GM18907 (cell line): ENCODE data around the gene NEURL1.

ENCODE experiments used
- ATAC-seq: cut with Tn5 transposase; IDR thresholded peaks from one replicate; pipeline ENCODE4 v1.9.1; 2021; ENCODE audit warnings: mild to moderate bottlenecking, moderate library complexity; ENCODE audit not compliant: unreplicated experiment

Gene NEURL1

DNA sequence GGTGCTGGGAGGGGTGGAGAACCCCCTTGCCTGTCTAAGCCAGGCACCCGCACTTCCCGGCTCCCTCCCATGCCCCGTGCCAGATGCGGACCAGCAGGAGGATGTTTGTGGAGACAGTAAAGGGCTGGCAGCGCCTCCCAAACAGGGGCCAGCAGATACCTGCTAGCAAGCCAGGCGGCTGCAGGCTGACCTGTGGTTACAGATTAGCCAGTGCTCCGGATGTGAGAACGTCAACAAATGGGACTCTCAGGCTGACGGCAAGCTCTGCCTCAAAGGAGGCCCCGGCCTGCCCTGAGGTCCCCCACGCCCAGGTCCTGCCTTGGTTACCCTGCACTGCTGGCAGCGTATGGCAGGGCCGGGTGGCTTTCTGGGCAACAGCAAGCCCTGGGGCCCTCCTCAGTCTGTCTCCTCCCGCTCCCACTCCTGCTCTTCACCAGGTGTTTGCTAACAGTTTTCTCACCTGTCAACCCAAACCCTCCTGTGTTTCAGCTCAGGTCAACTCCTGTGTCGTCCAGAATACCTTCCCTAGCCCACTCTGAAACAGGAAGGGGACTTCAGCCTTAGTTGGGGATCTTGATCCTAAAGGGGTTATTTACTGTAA lies 85.4 kb downstream of the NEURL1 start:
- peak; percentile 69 for ATAC-seq

DNA sequence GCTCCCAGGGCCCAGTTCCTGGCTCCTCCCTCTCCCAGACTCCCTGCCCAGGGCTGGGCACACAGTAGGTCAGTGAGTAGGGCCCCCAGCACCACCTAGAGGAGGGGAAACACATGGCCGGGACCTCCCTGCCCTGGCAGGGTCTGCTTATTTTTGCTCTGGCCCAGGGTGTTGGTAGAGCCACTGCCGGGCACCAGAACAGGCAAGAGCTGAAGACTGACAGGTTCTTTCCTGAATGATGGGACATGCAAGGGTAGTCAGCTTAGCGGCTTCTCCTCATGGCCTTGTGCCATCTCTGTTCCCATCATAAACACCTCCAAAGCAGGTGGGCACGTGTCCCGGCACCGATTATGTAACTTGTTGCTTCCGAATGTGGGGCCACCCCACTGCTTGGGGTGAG lies 86.5 kb downstream of the NEURL1 start:
- ATAC-seq = no peak

DNA sequence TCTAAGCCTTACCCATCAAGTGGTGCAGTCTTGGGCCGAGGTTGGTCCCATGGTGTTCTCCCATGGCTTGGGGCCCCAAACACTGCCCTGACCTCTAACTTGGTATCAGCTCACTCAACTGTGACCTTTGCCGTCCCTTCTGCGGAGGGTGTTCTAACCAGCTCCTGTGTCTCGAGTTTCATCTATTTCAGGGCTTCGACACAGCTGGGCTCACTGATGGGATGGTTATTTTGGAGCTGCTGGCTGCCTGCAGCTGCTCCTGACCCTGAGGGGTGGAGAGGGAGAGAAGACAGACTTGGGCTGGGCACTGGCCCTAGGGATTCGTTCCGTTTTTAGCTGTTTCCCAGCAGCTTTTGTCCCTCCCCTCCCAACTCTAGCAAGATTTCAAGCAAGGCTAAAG lies 86.9 kb downstream of the NEURL1 start:
- ATAC-seq = no peak

DNA sequence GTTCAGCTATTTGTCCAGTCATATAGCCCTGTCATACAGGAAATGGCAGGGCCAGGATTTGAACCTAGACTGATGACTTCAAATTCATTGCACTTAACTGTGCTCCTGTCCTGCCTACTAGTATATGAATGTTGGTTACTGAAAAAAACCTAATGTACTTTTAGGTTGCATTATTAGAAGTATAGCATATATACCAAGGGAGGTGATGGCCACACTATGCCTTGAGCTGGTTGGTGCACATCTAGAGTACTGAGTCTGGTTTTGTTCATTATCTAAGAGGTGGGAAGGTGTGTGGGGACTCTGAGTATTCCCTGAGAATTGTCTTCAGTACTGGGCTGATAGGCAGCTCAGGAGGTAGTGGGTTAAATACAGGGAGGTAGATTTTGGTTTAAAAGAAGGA lies 88.0 kb downstream of the NEURL1 start:
- ATAC-seq = no peak

DNA sequence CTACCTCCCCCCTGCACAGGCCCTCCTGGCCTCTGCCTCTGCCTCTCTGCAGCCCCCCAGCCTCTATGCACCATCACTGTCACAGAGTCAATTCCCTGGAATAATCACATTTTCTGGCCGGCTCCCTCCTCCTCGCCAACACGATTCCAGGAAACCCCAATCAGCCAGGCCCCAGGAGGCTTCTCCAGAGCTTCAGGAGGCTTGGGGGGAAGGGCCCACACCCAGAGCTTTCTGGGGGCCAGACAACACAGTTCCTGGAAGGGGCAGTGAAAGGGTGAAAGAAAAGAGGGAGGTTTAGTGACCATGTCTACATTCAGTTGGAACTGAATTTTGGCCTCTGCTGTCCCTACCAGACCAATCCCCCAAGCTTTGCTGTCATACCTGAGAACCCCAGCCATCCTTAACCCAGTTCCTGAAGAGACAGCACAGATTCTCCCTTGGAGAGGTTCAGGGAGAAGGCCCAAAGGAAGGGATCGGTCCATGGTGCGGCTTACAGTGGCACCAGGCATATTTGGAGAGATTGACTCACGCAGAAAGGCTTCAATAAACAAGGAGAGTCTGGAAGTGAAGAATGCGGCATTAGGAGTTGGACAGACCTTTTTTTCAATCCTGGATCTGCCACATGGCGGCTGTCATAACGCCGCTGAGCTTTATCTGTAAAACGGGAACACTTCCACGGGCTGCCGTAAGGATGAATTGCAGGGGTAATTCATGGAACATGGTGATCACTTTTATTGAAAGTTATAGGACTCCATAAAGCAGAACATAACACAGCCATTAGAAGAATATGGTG lies 89.0 kb downstream of the NEURL1 start:
- ATAC-seq = no peak

DNA sequence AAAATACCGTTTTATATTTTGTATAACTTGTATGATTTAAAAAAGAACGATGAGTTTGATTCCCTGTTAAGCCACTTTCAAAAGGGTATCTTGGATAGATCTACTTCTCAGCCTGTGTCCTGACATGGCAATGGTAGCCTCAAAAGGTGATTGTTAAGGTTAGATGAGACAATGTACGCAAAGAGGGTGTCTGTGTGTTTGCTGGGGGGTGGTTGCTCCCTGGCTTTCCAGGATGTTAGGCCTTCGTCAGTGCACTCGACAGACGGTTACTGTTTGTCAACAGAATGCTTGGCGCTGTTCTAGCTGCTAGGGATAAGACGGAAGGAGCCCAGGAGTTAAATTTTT lies 90.3 kb downstream of the NEURL1 start:
- no peak for ATAC-seq

DNA sequence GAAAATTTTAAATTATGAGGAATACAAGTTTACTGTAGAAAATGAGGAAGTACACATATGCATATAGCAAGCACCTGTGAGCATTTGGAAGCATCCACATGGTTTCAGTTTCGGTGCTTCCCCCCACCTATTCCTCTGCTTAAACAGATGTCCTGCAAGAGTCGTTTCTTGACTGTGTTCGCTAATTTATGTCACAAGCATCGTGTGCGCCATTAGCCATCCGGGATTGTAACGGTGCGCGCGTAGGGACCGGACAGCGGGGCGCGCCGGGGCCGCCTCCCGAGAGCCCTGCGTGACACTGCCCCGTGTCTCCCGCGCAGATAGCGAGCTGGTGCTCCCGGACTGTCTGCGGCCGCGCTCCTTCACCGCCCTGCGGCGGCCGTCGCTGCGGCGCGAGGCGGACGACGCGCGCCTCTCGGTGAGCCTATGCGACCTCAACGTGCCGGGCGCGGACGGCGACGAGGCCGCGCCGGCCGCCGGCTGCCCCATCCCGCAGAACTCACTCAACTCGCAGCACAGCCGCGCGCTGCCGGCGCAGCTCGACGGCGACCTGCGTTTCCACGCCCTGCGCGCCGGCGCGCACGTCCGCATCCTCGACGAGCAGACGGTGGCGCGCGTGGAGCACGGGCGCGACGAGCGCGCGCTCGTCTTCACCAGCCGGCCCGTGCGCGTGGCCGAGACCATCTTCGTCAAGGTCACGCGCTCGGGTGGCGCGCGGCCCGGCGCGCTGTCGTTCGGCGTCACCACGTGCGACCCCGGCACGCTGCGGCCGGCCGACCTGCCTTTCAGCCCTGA lies 90.9 kb downstream of the NEURL1 start:
- ATAC-seq = no peak

DNA sequence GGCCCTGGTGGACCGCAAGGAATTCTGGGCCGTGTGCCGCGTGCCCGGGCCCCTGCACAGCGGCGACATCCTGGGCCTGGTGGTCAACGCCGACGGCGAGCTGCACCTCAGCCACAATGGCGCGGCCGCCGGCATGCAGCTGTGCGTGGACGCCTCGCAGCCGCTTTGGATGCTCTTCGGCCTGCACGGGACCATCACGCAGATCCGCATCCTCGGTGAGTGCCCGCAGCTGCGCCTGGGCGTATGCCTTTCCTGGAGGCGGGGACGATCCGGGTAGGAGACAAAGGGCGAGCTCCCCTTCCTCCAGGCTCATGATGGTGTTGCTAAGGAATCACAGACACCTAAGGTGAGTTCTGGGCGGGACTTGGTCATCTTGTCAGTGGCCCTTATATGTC lies 91.5 kb downstream of the NEURL1 start:
- no peak for ATAC-seq

DNA sequence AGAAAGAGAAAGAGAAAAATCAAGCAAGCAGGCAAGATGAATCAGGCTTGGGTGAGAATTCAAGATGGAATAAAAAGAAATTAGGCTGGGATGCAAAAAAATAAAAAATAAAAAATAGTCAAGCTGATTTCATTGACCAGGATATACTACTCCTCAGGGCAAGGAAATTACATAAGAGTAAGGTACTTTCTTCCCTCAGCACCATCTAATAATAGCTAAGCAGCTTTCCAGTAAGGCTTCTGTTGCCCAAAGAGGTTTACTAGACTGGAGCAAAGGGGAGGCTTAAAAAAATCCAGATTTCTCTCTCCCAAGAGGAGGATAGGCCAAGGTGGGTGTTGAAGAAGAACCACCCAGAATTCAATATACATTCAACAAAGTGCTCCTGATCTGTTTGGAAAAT lies 93.6 kb downstream of the NEURL1 start:
- no peak for ATAC-seq

DNA sequence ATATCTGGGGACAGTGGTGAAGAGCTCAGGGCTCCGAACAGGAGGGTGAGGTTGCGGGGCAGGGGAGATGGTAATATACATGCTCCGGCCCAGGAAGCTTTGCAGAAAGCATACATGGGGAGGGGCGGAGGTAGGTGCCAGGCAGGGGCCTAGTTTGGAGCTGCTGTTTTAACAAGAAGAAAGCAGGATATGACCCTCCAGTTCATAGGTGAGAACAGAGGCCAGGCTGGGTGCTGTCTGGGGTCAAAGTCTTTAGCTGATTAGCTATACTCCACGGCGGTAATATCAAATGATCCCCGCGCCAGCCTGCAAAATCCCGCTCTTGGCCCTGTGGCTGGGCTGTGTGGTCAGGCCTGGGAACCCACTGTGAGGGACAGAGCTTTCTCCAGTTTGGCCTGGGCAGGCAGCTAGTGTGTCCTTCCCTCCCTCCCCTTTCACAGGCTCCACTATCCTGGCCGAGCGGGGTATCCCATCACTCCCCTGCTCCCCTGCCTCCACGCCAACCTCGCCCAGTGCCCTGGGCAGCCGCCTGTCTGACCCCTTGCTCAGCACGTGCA lies 95.6 kb downstream of the NEURL1 start:
- ATAC-seq = no peak

DNA sequence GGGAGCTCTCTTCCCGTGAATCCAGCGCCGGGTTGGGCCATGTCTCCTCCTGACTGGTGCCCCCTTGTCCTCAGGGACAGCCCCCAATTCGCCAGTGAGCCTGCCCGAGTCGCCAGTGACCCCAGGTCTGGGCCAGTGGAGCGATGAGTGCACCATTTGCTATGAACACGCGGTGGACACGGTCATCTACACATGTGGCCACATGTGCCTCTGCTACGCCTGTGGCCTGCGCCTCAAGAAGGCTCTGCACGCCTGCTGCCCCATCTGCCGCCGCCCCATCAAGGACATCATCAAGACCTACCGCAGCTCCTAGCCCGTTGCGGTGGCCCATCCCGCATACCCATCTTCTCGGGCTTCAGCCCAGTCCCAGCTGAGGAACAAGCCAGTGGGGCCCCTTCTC lies 96.6 kb downstream of the NEURL1 start:
- no peak for ATAC-seq

DNA sequence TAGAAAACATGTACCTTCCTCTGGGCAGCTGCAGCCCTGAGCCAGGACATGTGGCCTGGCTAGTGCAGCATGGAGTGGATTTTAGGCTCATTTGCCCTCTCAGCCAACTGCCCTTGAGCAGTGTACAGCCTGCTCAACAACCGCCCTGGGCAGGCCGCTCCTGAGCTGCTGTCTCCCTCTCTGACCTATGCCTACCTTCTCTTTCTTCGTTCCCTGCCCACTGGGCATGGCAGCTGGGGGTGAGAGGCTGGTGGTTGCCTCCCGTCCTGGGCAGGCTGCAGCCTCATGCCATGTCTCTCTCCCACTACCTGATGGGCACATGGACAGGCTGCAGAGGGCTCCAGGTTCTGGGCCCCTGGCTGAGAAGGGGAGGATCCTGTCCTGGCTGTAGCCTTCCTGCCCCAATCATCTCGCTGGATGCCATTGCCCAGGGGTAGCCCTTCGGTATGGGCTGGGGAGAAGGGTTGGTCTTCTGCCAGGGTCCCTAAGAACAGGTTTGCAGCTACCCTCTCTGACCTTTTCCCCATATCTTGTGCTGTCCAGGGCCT lies 97.3 kb downstream of the NEURL1 start:
- no peak for ATAC-seq

DNA sequence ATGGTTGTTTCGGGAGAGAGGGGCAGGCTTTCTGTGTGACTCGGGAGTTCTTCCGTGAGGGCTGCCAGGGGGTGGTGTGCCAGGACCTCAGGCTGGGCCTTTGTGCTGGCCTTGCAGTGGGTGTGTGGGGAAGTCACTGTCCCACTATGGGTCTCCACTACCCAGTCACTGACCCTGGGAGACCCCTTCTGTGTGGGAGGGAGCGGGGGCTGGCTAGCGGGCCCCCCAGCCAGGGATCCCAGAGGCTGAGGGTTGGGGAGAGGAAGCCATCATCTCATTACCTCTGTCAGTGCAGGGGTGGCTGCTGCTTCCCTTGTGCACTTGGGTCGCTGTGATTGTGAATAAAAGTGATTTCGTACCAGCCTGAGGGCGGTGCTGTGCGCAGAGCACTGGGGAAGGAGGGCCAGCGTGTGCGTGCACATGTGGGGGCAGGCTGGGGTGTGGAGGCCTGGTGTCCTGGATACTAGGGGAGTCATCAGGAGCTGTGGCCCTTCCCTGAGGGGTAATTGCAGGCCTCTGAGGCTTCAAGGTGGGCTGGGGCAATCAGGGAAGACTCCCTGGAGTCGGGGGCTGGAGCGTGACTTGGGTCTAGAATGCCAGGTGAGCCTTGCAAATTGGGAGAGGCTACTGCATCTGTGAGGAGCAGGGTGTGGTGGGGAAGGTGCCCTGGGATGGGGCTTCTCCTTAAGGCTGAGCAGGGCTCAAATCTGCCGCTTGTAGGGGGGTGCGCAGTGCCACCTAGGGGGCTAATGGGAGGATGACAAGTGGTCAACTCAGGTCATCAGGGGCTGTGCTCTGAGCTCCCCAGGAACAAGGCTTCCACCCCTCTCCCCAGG lies 98.9 kb downstream of the NEURL1 start:
- ATAC-seq = peak; percentile 63

DNA sequence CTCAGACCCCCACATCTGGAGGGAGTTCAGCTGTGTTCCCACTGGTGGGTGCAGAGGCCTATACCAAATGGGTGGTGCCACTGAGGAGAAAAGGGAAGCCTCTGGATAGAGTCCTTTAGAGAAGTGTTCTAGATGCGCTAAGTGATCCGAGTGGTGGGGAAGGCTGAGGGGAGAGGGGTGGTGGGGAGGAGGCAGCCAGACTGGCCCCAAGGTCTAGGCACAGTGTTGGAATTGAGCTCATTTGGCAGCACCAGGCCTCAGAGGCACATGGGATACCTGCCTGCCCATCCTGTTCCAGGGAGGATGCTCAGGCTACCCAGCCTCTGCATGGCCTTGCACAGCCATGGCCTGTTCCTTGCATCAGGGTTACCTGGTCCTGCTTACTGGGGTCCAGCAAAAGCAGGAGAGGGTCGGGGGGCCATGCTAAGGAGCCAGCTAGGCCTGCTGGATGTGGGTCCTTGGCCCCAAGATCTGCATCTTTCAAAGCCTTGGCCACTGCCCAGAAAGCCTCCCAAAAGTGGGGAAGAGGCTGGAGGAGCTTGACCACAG lies 99.6 kb downstream of the NEURL1 start:
- ATAC-seq = no peak

DNA sequence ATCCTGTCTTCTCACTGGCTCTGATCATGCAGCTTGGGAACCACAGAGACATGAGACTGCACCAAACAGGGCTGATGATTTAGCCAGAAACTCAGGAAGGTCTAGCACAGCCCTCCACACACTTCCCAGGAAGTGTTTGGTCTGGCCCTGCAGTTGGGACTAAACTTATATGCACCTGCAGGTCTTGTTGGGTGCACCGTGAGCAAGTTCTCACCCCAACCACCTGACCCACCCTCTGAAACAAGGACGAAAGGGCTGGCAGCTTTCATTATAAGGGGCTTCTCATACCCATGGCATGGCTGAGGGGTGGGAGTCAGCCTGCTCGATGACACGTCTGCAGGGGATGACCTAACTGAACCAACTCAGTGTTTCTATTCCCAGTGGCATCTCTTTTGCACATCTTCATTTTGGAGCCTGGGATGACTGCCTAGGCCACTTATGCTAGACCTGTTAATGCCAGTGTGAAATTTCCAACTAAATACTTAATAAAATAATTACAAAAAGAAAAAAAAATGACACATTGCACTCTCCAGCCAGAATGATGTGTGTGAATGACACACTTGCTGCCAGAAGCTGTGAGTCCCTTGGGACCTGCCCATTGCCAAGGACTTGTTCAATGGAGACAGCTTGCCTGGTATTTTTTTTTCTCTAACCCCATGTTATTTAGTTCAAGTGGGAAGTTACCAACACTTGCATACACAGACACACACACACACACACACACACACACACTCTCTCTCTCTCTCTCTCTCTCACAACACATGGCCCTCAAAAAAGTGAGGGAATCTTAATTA lies 102.6 kb downstream of the NEURL1 start:
- ATAC-seq = no peak

DNA sequence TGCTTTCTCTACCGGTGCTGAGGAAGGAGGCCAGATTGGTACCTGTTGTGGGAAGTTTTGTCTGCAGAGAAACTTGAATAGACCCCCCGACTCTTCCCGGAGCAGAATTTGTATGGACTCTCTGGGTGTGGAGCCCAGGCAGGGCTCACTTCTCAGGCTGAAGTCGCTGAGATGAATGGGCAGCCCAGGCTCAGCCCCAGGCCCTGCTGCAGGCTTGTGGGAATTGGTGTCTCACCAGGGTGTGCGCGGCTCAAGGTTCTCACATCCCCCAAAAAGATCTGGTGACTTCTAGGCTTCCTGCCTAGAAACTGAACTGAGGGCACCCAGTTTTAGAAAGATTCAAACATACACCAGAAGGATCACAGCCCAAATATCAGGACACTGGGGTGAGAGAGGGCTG lies 103.5 kb downstream of the NEURL1 start:
- no peak for ATAC-seq

DNA sequence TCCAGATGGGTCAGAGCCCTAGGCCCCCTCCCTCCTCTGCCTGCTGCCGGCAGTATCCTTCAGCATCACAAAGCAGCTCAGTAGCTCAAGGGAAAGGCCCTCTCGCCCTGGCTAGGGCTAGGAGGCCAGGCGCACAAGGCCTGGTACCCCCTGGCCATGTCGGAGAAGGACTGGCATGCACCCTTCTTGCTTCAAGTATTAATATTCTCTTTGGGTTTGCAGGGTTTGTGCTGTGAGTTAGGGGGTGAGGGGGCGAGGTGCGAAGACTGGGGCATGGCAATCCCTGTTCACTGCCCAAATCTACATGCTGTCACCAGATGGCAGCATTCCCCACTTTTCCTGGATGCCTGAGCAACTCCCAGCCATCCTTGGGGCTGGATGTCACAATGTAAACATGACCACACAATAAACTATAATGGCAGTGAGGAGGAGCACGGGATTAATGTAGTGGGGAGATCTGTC lies 105.2 kb downstream of the NEURL1 start:
- ATAC-seq = no peak

DNA sequence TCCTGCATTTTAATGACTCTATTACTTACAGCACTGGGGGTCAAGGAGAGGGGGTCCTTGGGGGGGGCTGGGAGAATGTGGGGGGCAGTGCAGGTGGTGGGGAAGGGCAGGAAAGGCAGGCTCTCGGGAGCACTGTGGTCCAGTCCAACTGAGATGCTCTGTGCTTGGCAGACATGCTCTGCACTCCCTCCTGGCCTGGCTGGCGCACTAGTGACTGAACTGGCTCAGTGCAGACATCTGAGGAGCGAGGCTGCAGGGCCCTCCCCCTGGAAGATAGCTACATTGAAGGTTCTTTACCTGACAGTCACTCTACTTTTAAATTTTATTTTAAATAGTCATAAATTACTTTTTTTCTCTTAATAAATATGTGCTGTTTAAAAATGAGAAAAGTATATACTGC lies 105.7 kb downstream of the NEURL1 start:
- ATAC-seq = no peak

DNA sequence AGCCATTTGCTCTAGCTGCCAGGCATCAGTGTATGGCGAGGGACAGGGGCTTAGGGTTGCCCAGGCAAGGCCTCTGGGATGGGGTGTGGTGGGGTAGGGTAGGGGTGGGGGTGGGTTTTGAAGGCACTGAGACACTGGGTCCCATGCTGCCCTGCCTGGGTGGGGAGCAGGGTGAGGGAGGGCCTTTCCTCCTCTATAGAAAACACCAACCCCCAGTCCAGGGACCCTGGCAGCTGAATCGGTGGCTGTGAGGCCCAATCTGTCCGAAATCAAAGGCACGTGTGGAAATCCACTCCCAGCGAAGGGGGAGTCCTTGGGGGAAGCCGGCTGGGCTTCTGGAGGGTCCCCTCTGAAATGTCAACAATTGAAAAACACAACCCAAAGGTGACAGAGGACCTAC lies 106.4 kb downstream of the NEURL1 start:
- no peak for ATAC-seq
